ENCODE data around the gene KCNK7.

KCNK7 gene

DNA sequence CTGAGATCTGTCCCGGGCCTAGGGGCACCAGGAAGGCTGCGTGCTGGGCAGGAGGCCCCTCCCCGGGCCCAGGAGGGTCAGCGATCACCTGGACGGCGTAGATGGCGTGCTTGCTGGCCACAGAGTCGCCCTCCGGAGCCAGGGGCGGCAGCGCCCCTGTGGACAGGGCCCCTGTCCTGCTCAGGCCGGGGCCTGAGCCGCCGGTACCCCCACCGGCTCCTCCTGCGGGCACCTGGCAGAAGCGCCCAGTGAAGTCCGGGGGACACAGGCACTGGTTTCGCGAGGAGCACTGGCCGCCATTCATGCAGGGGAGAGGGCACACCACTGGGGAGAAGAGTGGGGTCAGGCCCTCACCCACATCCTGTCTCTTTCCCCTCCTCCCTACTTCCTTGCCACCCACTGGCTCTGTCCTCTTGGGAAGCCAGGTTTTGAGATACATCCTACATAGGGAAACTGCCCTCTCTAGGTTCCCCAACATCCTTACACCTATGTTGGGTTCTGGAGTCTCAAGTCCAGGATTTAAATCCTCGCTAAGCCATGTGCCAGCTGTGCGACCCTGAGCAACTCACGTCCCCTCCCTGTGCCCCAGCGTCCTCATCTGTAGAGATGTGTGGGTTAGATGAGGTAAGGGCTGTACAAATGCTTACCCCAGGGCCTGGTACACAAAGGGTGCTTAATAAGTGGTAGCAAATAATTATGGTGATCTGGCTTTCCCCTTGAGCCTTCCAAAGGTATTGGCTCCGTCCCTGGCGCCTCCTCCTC lies 41.4 kb downstream of the KCNK7 start:
- DNase-seq: no peak

GRCh38 chr11:65553301-65554001 lies 42.1 kb downstream of the KCNK7 start:
- DNase-seq: peak; percentile 53 to 60

DNA sequence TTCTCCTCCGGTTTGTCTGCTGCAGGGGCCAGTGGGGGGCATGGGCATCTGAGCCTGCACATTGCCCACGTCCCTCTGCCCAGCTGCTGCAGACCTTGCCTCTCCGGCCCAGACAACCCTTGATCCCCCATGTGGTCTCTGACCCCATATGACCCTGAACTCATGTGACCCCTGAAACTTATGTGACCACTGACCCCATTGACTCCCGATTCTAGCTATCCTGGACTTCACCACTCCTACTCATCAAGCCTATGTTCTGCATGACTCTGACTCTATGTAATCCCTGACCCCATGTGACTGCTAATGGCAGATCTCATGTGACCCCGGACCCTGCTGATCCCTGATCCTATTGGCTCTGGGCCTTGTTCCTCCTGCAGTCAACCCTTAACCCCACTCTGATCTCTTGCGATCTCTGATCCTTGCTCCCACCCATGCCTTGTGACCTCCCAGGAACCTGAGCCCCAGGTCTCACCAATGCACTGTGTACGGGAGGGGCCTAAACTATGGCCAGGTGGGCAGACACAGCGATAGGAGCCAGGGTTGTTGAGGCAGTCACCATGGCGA lies 43.1 kb downstream of the KCNK7 start:
- peak in 1 of 2 experiments; percentile 14 for DNase-seq

- peak; percentile 16 to 27 for DNase-seq
These were observed 43.8 kb downstream of the KCNK7 start for GRCh38 chr11:65551572-65552387.

- no peak for DNase-seq
These were observed 46.5 kb downstream of the KCNK7 start for GRCh38 chr11:65549096-65549495.

GRCh38 chr11:65548395-65548794 lies 47.2 kb downstream of the KCNK7 start:
- no peak for DNase-seq

GRCh38 chr11:65547446-65548125 lies 48.0 kb downstream of the KCNK7 start:
- no peak for DNase-seq

- DNase-seq: peak; percentile 58 to 76
These were observed 49.2 kb downstream of the KCNK7 start for GRCh38 chr11:65546217-65546958.

DNA sequence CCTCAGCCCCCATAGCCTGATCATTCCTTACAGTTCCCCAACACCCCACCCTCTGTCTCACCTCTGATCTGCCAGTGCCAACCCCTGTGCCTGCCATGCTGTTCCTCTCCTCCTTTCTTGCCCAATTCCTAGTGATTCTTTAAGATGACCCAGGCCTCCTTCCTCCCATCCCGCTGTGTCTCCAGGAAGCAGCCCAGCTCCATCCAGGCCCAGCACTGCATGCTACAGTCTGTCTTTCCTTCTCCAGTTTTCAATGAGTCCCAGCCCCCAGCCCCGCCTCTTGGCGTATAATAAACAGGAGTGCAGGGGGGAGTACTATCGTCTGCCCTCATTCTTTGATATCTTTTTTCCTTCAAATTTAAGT lies 49.8 kb downstream of the KCNK7 start:
- no peak for DNase-seq
